Progenitor cell of endocrine pancreas (in vitro differentiated cells): ENCODE results near the gene FAM174B. TPM values are rescaled to one million over a fixed set of nuclear protein-coding genes. Genes with fewer than 3 reads are reported as not detected.

ENCODE experiments used
- DNase-seq: peaks from one replicate; pipeline ENCODE4 v3.0.0; 2021; ENCODE audit warnings: low spot score; ENCODE audit not compliant: unreplicated experiment
- H3K27ac Mint-ChIP-seq: 2 replicates; pipeline ENCODE4 v1.8.0; 2021; ENCODE audit warnings: mild to moderate bottlenecking, moderate library complexity, mixed read lengths
- H3K27me3 Mint-ChIP-seq: 2 replicates; pipeline ENCODE4 v1.8.0; 2021; ENCODE audit warnings: mixed read lengths
- H3K36me3 Mint-ChIP-seq: 2 replicates; pipeline ENCODE4 v1.8.0; 2022; ENCODE audit warnings: mixed read lengths; ENCODE audit not compliant: insufficient read depth
- H3K4me1 Mint-ChIP-seq: 2 replicates; pipeline ENCODE4 v1.8.0; 2021; ENCODE audit warnings: low read depth, mixed read lengths
- H3K4me3 Mint-ChIP-seq: 2 replicates; pipeline ENCODE4 v1.8.0; 2021; ENCODE audit warnings: low read depth, mild to moderate bottlenecking, moderate library complexity, mixed read lengths
- H3K9me3 Mint-ChIP-seq: 2 replicates; pipeline ENCODE4 v1.8.0; 2021; ENCODE audit warnings: low read depth, mixed read lengths
- total RNA-seq: library from RNA; stranded (reverse); gene quantifications from 2 replicates; pipeline ENCODE4 v1.2.1, GENCODE V29; 2021
- TF ChIP-seq, protein P1 (sequence below): fragments of 200-600 bp; sonication (generic); IDR thresholded peaks from one replicate; pipeline ENCODE4 v1.5.0; 2021; ENCODE audit warnings: antibody characterized with exemption, mild to moderate bottlenecking; ENCODE audit not compliant: unreplicated experiment

The FAM174B gene
- total RNA-seq, 1 donor from 2014 or later, result 37.0 TPM

DNA sequence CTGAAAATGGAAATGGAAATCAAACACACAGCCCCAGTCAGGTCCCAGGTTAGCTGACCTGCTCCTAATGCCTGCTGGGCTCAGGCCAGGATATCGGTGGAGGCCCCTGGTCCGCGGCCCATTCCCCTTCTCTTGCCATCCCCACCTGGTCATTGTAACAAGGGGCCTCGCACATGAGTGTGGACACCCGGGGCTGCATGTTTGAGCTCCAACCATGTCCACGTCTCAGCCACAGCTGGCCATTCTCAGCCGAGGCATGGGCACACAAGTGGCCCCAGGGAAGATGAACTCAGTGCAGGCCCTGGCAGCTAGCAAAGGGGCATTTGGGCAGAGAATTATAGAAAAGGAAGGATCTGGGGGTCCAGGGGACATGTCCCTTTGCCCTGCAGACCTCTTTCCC is 41.7 kb downstream of the FAM174B start:
- Mint-ChIP-seq H3K9me3 (no peaks in the 10 kb centered on the region), H3K27me3 (no peaks in the 10 kb centered on the region), H3K27ac (no peak overlapping the region), H3K36me3 (peaks cover 2% of the 10 kb centered on the region), H3K4me3 (no peak overlapping the region), H3K4me1 (peaks cover 23% of the 10 kb centered on the region)
- no peak for DNase-seq
- TF ChIP-seq, protein P1, sequence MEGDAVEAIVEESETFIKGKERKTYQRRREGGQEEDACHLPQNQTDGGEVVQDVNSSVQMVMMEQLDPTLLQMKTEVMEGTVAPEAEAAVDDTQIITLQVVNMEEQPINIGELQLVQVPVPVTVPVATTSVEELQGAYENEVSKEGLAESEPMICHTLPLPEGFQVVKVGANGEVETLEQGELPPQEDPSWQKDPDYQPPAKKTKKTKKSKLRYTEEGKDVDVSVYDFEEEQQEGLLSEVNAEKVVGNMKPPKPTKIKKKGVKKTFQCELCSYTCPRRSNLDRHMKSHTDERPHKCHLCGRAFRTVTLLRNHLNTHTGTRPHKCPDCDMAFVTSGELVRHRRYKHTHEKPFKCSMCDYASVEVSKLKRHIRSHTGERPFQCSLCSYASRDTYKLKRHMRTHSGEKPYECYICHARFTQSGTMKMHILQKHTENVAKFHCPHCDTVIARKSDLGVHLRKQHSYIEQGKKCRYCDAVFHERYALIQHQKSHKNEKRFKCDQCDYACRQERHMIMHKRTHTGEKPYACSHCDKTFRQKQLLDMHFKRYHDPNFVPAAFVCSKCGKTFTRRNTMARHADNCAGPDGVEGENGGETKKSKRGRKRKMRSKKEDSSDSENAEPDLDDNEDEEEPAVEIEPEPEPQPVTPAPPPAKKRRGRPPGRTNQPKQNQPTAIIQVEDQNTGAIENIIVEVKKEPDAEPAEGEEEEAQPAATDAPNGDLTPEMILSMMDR, result no peak

DNA sequence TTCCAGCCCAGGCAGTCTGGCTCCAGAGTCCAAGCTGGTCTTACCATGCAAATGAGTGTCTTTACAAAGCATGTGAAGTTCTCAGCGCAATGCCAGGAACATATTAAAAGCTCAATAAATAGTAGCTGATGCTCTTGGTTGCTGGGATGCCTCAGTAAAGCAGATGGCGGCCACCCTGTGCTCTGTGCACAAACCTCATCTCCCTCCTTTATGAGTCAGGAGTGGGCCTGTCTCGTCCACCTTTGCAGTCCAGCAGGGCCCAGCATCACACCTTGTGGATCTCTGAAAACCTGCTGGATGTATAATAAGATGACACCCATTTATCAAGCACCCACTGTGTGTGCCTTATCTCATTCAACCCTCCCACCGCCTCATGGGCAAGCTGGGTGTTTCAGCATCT is 42.7 kb downstream of the FAM174B start:
- H3K36me3 Mint-ChIP-seq, result peaks cover 2% of the 10 kb centered on the region

DNA sequence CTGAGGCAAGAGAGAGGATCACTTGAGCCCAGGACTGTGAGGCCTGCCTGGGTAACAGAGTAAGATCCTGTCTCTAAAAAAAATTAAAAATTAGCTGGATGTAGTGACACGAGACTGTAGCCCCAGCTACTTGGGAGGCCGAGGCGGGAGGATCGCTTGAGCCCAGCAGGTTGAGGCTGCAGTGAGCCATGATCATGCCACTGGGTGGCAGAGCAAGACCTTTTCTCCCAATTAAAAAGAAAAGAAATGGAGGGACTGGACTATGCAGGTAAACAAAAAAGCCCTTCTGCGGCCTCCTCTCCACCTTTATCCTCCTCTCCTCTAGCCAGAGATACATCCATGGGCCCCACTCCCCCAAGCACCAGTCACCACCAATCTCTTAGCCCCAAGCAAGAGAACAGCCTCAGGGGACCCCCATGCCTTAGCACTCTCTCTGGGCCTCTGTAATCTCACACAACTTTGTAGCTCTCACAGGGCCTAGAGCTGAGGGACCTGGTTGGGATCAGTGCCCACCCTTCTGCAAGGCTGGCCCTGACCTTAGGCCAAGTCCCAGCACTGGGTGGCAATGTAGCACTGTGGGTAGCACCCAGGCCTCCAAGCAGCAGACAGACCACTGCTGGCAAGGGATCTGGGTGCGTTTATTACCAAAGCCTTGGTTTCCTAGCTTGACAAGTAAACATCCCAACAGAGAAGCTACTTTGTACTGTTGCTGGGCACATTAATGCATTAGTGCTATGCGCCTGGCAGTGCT is 43.4 kb downstream of the FAM174B start:
- no peak overlapping the region for H3K4me3 Mint-ChIP-seq
- peak overlapping the region; percentile 41 for H3K27ac Mint-ChIP-seq
- H3K9me3 Mint-ChIP-seq, result no peaks in the 10 kb centered on the region
- no peaks in the 10 kb centered on the region for H3K27me3 Mint-ChIP-seq
- H3K4me1 Mint-ChIP-seq, result peaks cover 14% of the 10 kb centered on the region
- TF ChIP-seq, protein P1, result no peak
- H3K36me3 Mint-ChIP-seq, result peaks cover 2% of the 10 kb centered on the region
- DNase-seq, result no peak

More for the DNA sequence above, 42.7 kb downstream of the FAM174B start:
- H3K4me3 Mint-ChIP-seq, result no peak overlapping the region
- peaks cover 19% of the 10 kb centered on the region for H3K4me1 Mint-ChIP-seq
- no peak overlapping the region for H3K27ac Mint-ChIP-seq
- H3K9me3 Mint-ChIP-seq, result no peaks in the 10 kb centered on the region
- no peaks in the 10 kb centered on the region for H3K27me3 Mint-ChIP-seq
- no peak for DNase-seq
- TF ChIP-seq, protein P1, result no peak

DNA sequence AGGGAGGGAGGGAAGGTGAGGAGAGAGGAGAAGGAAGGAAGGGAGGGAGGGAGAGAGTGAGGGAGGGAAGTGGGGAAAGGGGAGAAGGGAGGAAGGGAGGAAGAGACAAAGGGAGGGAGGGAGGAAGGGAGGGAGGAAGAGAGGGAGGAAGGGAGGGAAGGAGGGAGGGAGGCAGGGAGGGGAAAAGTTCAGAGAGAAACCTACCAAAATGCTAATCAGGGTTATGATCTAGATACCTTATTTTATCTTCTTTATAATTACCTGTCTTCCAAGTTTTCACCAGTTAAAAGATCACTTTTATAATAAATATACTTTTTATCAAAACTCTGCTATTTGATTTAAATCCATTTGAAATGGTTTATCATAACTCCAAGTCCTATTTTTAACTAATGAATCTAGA is 44.4 kb downstream of the FAM174B start:
- Mint-ChIP-seq H3K9me3 (peaks cover 4% of the 10 kb centered on the region), H3K27ac (no peak overlapping the region), H3K27me3 (no peaks in the 10 kb centered on the region), H3K36me3 (peaks cover under 1% of the 10 kb centered on the region), H3K4me3 (no peak overlapping the region), H3K4me1 (peaks cover 8% of the 10 kb centered on the region)
- DNase-seq, result no peak
- TF ChIP-seq, protein P1, result no peak

DNA sequence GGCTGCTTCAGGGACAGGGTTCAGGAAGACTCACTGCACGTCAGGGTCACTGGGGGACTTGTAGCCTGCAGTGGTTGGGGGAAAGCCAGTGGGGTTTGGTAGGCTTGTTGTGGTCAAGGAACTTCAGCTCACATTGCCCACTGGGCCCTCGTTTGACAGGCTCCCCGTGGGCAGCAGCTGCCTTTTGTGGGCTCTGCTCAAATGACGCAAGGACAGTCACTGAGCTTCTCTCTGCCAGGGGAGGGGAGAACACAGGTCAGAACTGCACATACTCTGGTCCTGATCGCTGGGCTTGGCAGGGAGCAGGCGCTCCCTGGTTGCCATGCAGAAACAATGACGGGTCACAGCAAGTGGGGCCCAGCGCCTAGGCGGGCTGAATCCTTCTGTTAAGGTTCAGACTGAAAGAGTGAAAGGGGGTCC is 45.5 kb downstream of the FAM174B start:
- no peak for DNase-seq
- Mint-ChIP-seq H3K9me3 (peaks cover 11% of the 10 kb centered on the region), H3K4me1 (peaks cover 6% of the 10 kb centered on the region), H3K27ac (no peak overlapping the region), H3K27me3 (no peaks in the 10 kb centered on the region), H3K36me3 (no peaks in the 10 kb centered on the region), H3K4me3 (no peak overlapping the region)
- TF ChIP-seq, protein P1, result no peak
